B cell (primary cell): ENCODE results near the gene ANKRD30B.

Experiments used
- CTCF ChIP-seq: fragments of 200-600 bp; IDR thresholded peaks from one replicate; pipeline ENCODE4 v1.8.0; 2022; ENCODE audit warnings: antibody characterized with exemption, mild to moderate bottlenecking
- EZH2 ChIP-seq: IDR thresholded peaks from 2 replicates; pipeline ENCODE4 v1.6.1; 2012; ENCODE audit warnings: borderline replicate concordance, low read depth, mild to moderate bottlenecking, moderate library complexity, low read length; ENCODE audit not compliant: insufficient read depth, poor library complexity, severe bottlenecking

GRCh38 chr18:14769381-14769780 is 21.4 kb downstream of the ANKRD30B start:
- TF ChIP-seq EZH2 (no peak), CTCF (no peak)
